Measurements from ENCODE around the gene ABCF2.

ABCF2 gene

GRCh38 chr7:151242159-151243044, 15.4 kb upstream of the ABCF2 start:
- no peak for DNase-seq (ENCODE audit: low spot score)

GRCh38 chr7:151241755-151242096, 14.7 kb upstream of the ABCF2 start:
- no peak for DNase-seq (ENCODE audit: low spot score)

- DNase-seq (ENCODE audit: low spot score), result no peak
These were observed 14.1 kb upstream of the ABCF2 start for GRCh38 chr7:151240942-151241754.

GRCh38 chr7:151240536-151240935, 13.5 kb upstream of the ABCF2 start:
- no peak for DNase-seq (ENCODE audit: low spot score)

GRCh38 chr7:151239837-151240459, 12.9 kb upstream of the ABCF2 start:
- no peak for DNase-seq (ENCODE audit: low spot score)

- DNase-seq (ENCODE audit: low spot score), result no peak
These were observed 12.2 kb upstream of the ABCF2 start for GRCh38 chr7:151238924-151239836.

GRCh38 chr7:151238190-151238810, 11.3 kb upstream of the ABCF2 start:
- DNase-seq (ENCODE audit: low spot score), result no peak

- DNase-seq (ENCODE audit: low spot score), result no peak
These were observed 10.5 kb upstream of the ABCF2 start for GRCh38 chr7:151237244-151238189.

- DNase-seq (ENCODE audit: low spot score), result no peak
These were observed 9.4 kb upstream of the ABCF2 start for GRCh38 chr7:151236406-151236805.

- no peak for DNase-seq (ENCODE audit: low spot score)
These were observed 8.2 kb upstream of the ABCF2 start for GRCh38 chr7:151235091-151235787.

- DNase-seq (ENCODE audit: low spot score), result no peak
These were observed 6.8 kb upstream of the ABCF2 start for GRCh38 chr7:151233804-151234203.

- no peak for DNase-seq (ENCODE audit: low spot score)
These were observed 6.1 kb upstream of the ABCF2 start for GRCh38 chr7:151232917-151233701.

- DNase-seq (ENCODE audit: low spot score), result peak; percentile 84
These were observed 5.3 kb upstream of the ABCF2 start, which contains the start of gene CHPF2 for GRCh38 chr7:151232091-151232916. CHPF2 (plus strand) TSS chr7:151232483; CDS start chr7:151234012, 1,529 bp downstream.

GRCh38 chr7:151231080-151231479, 4.1 kb upstream of the ABCF2 start:
- no peak for DNase-seq (ENCODE audit: low spot score)

GRCh38 chr7:151229249-151229648, 2.2 kb upstream of the ABCF2 start:
- DNase-seq (ENCODE audit: low spot score), result no peak

GRCh38 chr7:151228024-151228866, 1.2 kb upstream of the ABCF2 start:
- DNase-seq (ENCODE audit: low spot score), result no peak

- no peak for DNase-seq (ENCODE audit: low spot score)
These were observed 488 bp downstream of the ABCF2 start for GRCh38 chr7:151226560-151226874.

Measured in pons (tissue), 1 donor.